ENCODE results near the gene ELL2. TPM values are rescaled to one million over a fixed set of nuclear protein-coding genes. Genes with fewer than 3 reads are reported as not detected.
A peak's percentile ranks its signal among the peaks of the same experiment; 100 is the strongest.

Gene ELL2
- total and polyA plus RNA-seq, 2 of the 13 experiments (the other 11 are each of a cell fraction or from before 2014, with no cell fraction given): 78.9 to 97.1 TPM

DNA sequence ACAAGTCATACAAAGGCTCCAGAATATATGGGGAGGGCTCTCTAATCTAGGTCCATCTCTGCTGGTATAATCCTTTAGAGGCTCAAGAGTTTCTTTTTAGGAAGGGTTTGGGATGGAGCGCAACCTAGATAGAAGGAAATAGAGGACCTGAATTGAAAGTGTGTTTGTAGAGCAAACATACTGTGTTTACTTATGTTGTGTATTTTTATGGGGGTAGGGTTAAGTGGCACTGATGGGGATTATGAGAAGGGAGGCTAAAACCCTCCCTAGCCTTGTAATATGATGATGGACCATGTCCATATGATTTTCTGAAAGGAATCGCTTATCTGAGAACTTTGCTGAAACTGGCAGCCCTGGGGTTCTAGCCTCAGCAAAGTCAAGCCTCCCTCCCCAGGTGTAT is 4.4 kb upstream of the ELL2 start (continued):
- TF ChIP-seq, protein P1, sequence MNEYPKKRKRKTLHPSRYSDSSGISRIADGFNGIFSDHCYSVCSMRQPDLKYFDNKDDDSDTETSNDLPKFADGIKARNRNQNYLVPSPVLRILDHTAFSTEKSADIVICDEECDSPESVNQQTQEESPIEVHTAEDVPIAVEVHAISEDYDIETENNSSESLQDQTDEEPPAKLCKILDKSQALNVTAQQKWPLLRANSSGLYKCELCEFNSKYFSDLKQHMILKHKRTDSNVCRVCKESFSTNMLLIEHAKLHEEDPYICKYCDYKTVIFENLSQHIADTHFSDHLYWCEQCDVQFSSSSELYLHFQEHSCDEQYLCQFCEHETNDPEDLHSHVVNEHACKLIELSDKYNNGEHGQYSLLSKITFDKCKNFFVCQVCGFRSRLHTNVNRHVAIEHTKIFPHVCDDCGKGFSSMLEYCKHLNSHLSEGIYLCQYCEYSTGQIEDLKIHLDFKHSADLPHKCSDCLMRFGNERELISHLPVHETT (CRISPR knock-in tag; conservative IDR thresholded peaks at IDR 0.05): no peak
- TF ChIP-seq PHF5A (CRISPR knock-in tag; IDR thresholded peaks at IDR 0.05; ENCODE audit: low read depth, unreplicated experiment) (no peak), ZNF556 (CRISPR knock-in tag; IDR thresholded peaks at IDR 0.05; ENCODE audit: borderline replicate concordance) (no peak), ZFX (CRISPR knock-in tag; IDR thresholded peaks at IDR 0.05; ENCODE audit: low read depth) (no peak), ZNF17 (CRISPR knock-in tag; IDR thresholded peaks at IDR 0.05) (no peak), CBX1 (IDR thresholded peaks at IDR 0.05; ENCODE audit: low read depth) (no peak), NR2F6 (IDR thresholded peaks at IDR 0.05) (peak; percentile 87), NR2F6 (CRISPR knock-in tag; IDR thresholded peaks at IDR 0.05) (peak; percentile 80), ZZZ3 (CRISPR knock-in tag; IDR thresholded peaks at IDR 0.05; ENCODE audit: borderline replicate concordance) (no peak), HOXA5 (CRISPR knock-in tag; IDR thresholded peaks at IDR 0.05) (no peak), NONO (IDR thresholded peaks at IDR 0.05) (no peak), NONO (CRISPR knock-in tag; conservative IDR thresholded peaks at IDR 0.05) (no peak), FOXA1 (IDR thresholded peaks at IDR 0.05) (peak; percentile 95), FOXA1 (CRISPR knock-in tag; IDR thresholded peaks at IDR 0.05) (peak; percentile 99), EP300 (IDR thresholded peaks at IDR 0.05; ENCODE audit: low read depth in 2 of 2, low read length in 2 of 2) (peak; percentile 43 to 92; a peak in 2 of 4 replicates), EP300 (CRISPR knock-in tag; IDR thresholded peaks at IDR 0.05; ENCODE audit: borderline replicate concordance) (peak; percentile 70; the same call in 1 of the 2 replicates), ZNF589 (CRISPR knock-in tag; conservative IDR thresholded peaks at IDR 0.05) (no peak)
- TF ChIP-seq, protein P2, sequence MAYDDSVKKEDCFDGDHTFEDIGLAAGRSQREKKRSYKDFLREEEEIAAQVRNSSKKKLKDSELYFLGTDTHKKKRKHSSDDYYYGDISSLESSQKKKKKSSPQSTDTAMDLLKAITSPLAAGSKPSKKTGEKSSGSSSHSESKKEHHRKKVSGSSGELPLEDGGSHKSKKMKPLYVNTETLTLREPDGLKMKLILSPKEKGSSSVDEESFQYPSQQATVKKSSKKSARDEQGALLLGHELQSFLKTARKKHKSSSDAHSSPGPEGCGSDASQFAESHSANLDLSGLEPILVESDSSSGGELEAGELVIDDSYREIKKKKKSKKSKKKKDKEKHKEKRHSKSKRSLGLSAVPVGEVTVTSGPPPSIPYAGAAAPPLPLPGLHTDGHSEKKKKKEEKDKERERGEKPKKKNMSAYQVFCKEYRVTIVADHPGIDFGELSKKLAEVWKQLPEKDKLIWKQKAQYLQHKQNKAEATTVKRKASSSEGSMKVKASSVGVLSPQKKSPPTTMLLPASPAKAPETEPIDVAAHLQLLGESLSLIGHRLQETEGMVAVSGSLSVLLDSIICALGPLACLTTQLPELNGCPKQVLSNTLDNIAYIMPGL (CRISPR knock-in tag; IDR thresholded peaks at IDR 0.05; ENCODE audit: borderline replicate concordance in 1 of 2, low read depth in 1 of 2): no peak
- TF ChIP-seq, protein P3, sequence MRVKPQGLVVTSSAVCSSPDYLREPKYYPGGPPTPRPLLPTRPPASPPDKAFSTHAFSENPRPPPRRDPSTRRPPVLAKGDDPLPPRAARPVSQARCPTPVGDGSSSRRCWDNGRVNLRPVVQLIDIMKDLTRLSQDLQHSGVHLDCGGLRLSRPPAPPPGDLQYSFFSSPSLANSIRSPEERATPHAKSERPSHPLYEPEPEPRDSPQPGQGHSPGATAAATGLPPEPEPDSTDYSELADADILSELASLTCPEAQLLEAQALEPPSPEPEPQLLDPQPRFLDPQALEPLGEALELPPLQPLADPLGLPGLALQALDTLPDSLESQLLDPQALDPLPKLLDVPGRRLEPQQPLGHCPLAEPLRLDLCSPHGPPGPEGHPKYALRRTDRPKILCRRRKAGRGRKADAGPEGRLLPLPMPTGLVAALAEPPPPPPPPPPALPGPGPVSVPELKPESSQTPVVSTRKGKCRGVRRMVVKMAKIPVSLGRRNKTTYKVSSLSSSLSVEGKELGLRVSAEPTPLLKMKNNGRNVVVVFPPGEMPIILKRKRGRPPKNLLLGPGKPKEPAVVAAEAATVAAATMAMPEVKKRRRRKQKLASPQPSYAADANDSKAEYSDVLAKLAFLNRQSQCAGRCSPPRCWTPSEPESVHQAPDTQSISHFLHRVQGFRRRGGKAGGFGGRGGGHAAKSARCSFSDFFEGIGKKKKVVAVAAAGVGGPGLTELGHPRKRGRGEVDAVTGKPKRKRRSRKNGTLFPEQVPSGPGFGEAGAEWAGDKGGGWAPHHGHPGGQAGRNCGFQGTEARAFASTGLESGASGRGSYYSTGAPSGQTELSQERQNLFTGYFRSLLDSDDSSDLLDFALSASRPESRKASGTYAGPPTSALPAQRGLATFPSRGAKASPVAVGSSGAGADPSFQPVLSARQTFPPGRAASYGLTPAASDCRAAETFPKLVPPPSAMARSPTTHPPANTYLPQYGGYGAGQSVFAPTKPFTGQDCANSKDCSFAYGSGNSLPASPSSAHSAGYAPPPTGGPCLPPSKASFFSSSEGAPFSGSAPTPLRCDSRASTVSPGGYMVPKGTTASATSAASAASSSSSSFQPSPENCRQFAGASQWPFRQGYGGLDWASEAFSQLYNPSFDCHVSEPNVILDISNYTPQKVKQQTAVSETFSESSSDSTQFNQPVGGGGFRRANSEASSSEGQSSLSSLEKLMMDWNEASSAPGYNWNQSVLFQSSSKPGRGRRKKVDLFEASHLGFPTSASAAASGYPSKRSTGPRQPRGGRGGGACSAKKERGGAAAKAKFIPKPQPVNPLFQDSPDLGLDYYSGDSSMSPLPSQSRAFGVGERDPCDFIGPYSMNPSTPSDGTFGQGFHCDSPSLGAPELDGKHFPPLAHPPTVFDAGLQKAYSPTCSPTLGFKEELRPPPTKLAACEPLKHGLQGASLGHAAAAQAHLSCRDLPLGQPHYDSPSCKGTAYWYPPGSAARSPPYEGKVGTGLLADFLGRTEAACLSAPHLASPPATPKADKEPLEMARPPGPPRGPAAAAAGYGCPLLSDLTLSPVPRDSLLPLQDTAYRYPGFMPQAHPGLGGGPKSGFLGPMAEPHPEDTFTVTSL (CRISPR knock-in tag; IDR thresholded peaks at IDR 0.05; ENCODE audit: borderline replicate concordance): peak; percentile 94
- TF ChIP-seq, protein P4, sequence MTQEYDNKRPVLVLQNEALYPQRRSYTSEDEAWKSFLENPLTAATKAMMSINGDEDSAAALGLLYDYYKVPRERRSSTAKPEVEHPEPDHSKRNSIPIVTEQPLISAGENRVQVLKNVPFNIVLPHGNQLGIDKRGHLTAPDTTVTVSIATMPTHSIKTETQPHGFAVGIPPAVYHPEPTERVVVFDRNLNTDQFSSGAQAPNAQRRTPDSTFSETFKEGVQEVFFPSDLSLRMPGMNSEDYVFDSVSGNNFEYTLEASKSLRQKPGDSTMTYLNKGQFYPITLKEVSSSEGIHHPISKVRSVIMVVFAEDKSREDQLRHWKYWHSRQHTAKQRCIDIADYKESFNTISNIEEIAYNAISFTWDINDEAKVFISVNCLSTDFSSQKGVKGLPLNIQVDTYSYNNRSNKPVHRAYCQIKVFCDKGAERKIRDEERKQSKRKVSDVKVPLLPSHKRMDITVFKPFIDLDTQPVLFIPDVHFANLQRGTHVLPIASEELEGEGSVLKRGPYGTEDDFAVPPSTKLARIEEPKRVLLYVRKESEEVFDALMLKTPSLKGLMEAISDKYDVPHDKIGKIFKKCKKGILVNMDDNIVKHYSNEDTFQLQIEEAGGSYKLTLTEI (CRISPR knock-in tag; conservative IDR thresholded peaks at IDR 0.05): no peak

Measured in HepG2 (cell line).